B cell (primary cell): ENCODE measurements around the gene IL11. TPM values are rescaled to one million over a fixed set of nuclear protein-coding genes. Genes with fewer than 3 reads are reported as not detected.
"Not testable (repeated sequence)": the region's sequence is repeated elsewhere in the genome, so short reads cannot be mapped to it uniquely, and the experiment has no call there.

Source experiments
- ATAC-seq: fragments of 200-7000 bp; cut with Tn5 transposase; one replicate; pipeline ENCODE4 v1.10.0; 2021; ENCODE audit warnings: low read depth, mild to moderate bottlenecking, moderate number of reproducible peaks, moderate library complexity
- CTCF ChIA-PET: fragments of 350-600 bp; sonication (Branson Sonifier 250); formaldehyde crosslinking; loops from one replicate; lab custom pipeline; 2021; ENCODE audit warnings: antibody characterized with exemption, inconsistent platforms; lab: Charles Lee
- POLR2A ChIA-PET: fragments of 350-600 bp; sonication (Branson Sonifier 250); formaldehyde crosslinking; loops from one replicate; lab custom pipeline; 2021; ENCODE audit warnings: antibody characterized with exemption; lab: Charles Lee
- DNase-seq: peaks from one replicate; pipeline ENCODE4 v3.0.0; 2013
- H2AFZ ChIP-seq: 2 replicates; pipeline ENCODE4 v1.6.1; 2012; ENCODE audit warnings: mild to moderate bottlenecking, low read depth, low read length; ENCODE audit not compliant: insufficient read depth, poor library complexity, severe bottlenecking
- H3K27ac ChIP-seq, 2 donors: 1 replicate in 1 of 2; 2 replicates in 1 of 2; pipeline ENCODE4 v1.5.1; 2012 to 2013; ENCODE audit warnings: low read length in 2 of 2, mild to moderate bottlenecking in 2 of 2, moderate library complexity in 1 of 2
- H3K27me3 ChIP-seq, 4 experiments: fragments of 200-600 bp in 1 of 4; sonication (generic) in 1 of 4; replicated peaks in 1 of 4; 1 replicate in 2 of 4; 2 replicates in 2 of 4; pipeline versions ENCODE4 v1.6.1 to v1.7.0; 2013 to 2016; ENCODE audit warnings: low read length in 3 of 4, mild to moderate bottlenecking in 2 of 4, mixed read lengths in 1 of 4, moderate library complexity in 1 of 4; ENCODE audit not compliant: insufficient read depth in 4 of 4, control insufficient read depth in 3 of 4; ENCODE audit errors: control extremely low read depth in 1 of 4
- H3K36me3 ChIP-seq, 2 experiments: replicated peaks in 1 of 2; 1 replicate in 1 of 2; 2 replicates in 1 of 2; pipeline versions ENCODE4 v1.6.1 to v1.7.1; 2013; ENCODE audit warnings: low read length in 1 of 2; ENCODE audit not compliant: insufficient read depth in 2 of 2, control insufficient read depth in 1 of 2; ENCODE audit errors: control extremely low read depth in 1 of 2, extremely low read depth in 1 of 2
- H3K4me1 ChIP-seq, 2 donors: fragments of 200-600 bp in 1 of 2; sonication (generic) in 1 of 2; 1 replicate in 1 of 2; 2 replicates in 1 of 2; pipeline versions ENCODE4 v1.5.1 to v1.6.1; 2013 to 2017; ENCODE audit warnings: low read length in 2 of 2; ENCODE audit not compliant: control insufficient read depth in 2 of 2, insufficient read depth in 2 of 2
- H3K4me2 ChIP-seq: replicated peaks from 2 replicates; pipeline ENCODE3; 2012; ENCODE audit warnings: mild to moderate bottlenecking, low read depth, low read length; ENCODE audit not compliant: poor library complexity, severe bottlenecking
- H3K4me3 ChIP-seq, 5 experiments: fragments of 200-600 bp in 1 of 5; sonication (generic) in 1 of 5; 1 replicate in 3 of 5; 2 replicates in 2 of 5; pipeline versions ENCODE4 v1.5.1 to v1.7.0; 2011 to 2016; ENCODE audit warnings: low read length in 4 of 5, mild to moderate bottlenecking in 4 of 5, low read depth in 2 of 5, control low read depth in 1 of 5, moderate library complexity in 1 of 5; ENCODE audit not compliant: insufficient read depth in 1 of 5; ENCODE audit errors: control extremely low read depth in 1 of 5, extremely low read depth in 1 of 5
- H3K79me2 ChIP-seq: fragments of 200-600 bp; sonication (generic); one replicate; pipeline ENCODE4 v1.6.0; 2016; ENCODE audit warnings: low read length; ENCODE audit not compliant: control insufficient read depth, insufficient read depth
- H3K9ac ChIP-seq: fragments of 200-600 bp; sonication (generic); 2 replicates; pipeline ENCODE4 v1.6.1; 2017; ENCODE audit warnings: mild to moderate bottlenecking, low read length, moderate library complexity
- H3K9me3 ChIP-seq, 3 donors: one replicate each; pipeline versions ENCODE4 v1.6.1 to v1.7.1; 2013; ENCODE audit warnings: low read length in 2 of 3; ENCODE audit not compliant: control insufficient read depth in 2 of 3, insufficient read depth in 1 of 3; ENCODE audit errors: control extremely low read depth in 1 of 3
- H4K20me1 ChIP-seq: 2 replicates; pipeline ENCODE4 v1.6.0; 2012; ENCODE audit warnings: mild to moderate bottlenecking, low read length; ENCODE audit not compliant: insufficient read depth, control insufficient read depth, poor library complexity, severe bottlenecking
- H3K27ac Mint-ChIP-seq: one replicate; pipeline ENCODE4 v1.8.0; 2021; ENCODE audit warnings: mixed read lengths
- H3K27me3 Mint-ChIP-seq: one replicate; pipeline ENCODE4 v1.8.0; 2021; ENCODE audit warnings: mixed read lengths
- H3K4me1 Mint-ChIP-seq: one replicate; pipeline ENCODE4 v1.8.0; 2021; ENCODE audit warnings: mixed read lengths
- H3K4me3 Mint-ChIP-seq: one replicate; pipeline ENCODE4 v1.8.0; 2021; ENCODE audit warnings: mixed read lengths
- H3K9me3 Mint-ChIP-seq: one replicate; pipeline ENCODE4 v1.8.0; 2022; ENCODE audit warnings: mixed read lengths; ENCODE audit not compliant: insufficient read depth
- EZH2 ChIP-seq: IDR thresholded peaks from 2 replicates; pipeline ENCODE4 v1.6.1; 2012; ENCODE audit warnings: borderline replicate concordance, low read depth, mild to moderate bottlenecking, moderate library complexity, low read length; ENCODE audit not compliant: insufficient read depth, poor library complexity, severe bottlenecking
- WGBS: methylation state at CpG from one replicate; pipeline ENCODE4 v1.1.5; 2013; ENCODE audit warnings: missing lambda C conversion rate; ENCODE audit not compliant: insufficient coverage; 5-methylcytosine and 5-hydroxymethylcytosine counted together
- intact Hi-C: fragments of 100-400 bp; cut with micrococcal nuclease; formaldehyde crosslinking; loops from one replicate; pipeline ENCODE4 v1.10.0; 2022
- polyA plus RNA-seq: library from polyadenylated mRNA; depleted of rRNA; stranded (reverse); fragments of >200 nt; gene quantifications from 2 replicates; pipeline ENCODE4 v1.2.3, GENCODE V29; 2012
- total RNA-seq, 2 donors: library from RNA; stranded (reverse); fragments of 120-200 nt in 1 of 2; gene quantifications; 1 replicate in 1 of 2; 2 replicates in 1 of 2; pipeline versions ENCODE4 v1.2.3 to v1.2.4, GENCODE V29; 2013 to 2022
- TF ChIP-seq, protein P1 (sequence below): fragments of 200-600 bp; IDR thresholded peaks from one replicate; pipeline ENCODE4 v1.8.0; 2022; ENCODE audit warnings: antibody characterized with exemption, mild to moderate bottlenecking

The IL11 gene
- total and polyA plus RNA-seq, 2 donors (not counting 1 experiment from before 2014, with no cell fraction given) = not detected

DNA sequence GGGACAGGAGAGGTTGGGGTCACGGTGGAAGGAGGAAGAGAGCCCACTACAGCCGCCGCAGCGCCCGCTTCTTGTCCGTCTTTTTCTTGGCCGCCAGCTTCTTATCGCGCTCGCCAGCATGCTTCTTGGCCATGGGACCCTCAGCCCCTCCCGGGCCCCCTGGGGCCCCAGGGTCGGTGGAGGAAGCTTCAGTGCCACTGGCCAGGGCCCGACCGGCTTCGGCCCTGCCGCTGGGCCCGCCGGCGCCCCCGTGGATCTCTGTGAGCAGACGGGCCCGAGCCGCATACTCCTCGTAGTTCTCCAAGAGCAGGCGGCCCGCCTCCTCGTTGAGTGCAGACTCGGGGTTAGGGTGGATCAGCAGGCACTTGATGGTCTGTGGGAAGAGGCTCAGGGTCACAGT lies 31.1 kb upstream of the IL11 start:
- H3K4me2 ChIP-seq = not testable (repeated sequence)

DNA sequence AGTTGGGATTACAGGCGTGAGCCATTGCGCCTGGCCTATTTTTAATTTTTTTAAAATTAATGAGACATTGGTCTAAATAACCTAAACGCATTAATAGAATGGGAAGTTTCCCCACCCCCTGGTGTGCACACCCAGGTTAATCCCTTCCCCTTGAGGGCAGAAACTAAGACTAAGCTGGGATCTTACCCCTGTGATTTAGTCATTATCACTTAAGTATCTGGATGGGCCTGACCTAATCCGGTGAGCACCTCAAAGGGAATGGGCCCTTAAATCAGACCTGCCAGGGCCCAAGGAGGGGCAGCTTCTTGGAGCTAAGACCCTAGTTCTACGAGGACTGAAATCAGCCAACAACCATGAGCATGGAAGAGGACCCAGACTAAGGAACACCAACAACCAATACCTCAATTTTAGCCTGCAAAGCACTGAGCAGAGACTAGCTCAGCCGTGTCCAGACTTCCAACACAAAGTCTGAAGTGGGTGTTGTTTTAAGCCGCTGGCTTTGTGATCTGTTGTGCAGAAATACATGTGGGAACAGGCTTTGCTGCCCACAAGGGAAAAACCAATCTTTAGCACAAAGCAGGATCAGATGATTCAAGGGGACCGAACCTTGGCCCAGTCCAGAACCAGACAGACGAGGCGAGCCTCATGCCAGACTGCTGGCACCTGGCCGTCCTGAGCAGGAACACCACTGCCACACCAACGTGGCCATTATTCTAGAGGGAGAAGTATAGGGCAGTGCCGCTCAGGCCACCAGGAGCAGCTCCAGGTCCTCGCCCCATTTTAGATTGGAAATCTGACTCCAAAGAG lies 30.2 kb upstream of the IL11 start:
- peaks cover 0 to 45% of the 10 kb centered on the region in 2 experiments for H3K36me3 ChIP-seq
- no peak overlapping the region for H2AFZ ChIP-seq
- CTCF ChIA-PET = interaction anchor here (1.0 to 1.3 kb wide), 2 partner anchors 103 to 259 kb away, joined by 3 read pairs; no protein-coding TSS in a partner anchor
- H4K20me1 ChIP-seq = peaks cover 6% of the 10 kb centered on the region
- peaks cover 7% of the 10 kb centered on the region for H3K79me2 ChIP-seq
- Mint-ChIP-seq H3K27me3 (no peaks in the 10 kb centered on the region), H3K9me3 (no peaks in the 10 kb centered on the region), H3K4me1 (peaks cover 4% of the 10 kb centered on the region), H3K27ac (no peak overlapping the region), H3K4me3 (no peak overlapping the region)
- 90% methylated on average over 10 of the region's 14 CpGs for WGBS
- POLR2A ChIA-PET = interaction anchor here (1.4 kb wide), 1 partner anchor 16 kb away, joined by 3 read pairs; the partner anchor contains the start of gene TMEM238
- DNase-seq = peak; percentile 14
- H3K9me3 ChIP-seq = no peaks in the 10 kb centered on the region
- H3K9ac ChIP-seq = no peak overlapping the region
- TF ChIP-seq, protein P1, sequence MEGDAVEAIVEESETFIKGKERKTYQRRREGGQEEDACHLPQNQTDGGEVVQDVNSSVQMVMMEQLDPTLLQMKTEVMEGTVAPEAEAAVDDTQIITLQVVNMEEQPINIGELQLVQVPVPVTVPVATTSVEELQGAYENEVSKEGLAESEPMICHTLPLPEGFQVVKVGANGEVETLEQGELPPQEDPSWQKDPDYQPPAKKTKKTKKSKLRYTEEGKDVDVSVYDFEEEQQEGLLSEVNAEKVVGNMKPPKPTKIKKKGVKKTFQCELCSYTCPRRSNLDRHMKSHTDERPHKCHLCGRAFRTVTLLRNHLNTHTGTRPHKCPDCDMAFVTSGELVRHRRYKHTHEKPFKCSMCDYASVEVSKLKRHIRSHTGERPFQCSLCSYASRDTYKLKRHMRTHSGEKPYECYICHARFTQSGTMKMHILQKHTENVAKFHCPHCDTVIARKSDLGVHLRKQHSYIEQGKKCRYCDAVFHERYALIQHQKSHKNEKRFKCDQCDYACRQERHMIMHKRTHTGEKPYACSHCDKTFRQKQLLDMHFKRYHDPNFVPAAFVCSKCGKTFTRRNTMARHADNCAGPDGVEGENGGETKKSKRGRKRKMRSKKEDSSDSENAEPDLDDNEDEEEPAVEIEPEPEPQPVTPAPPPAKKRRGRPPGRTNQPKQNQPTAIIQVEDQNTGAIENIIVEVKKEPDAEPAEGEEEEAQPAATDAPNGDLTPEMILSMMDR = no peak
- TF ChIP-seq EZH2 = no peak
- no peaks in the 10 kb centered on the region for H3K27me3 ChIP-seq
- no peak overlapping the region for H3K27ac ChIP-seq
- H3K4me2 ChIP-seq = no peak overlapping the region
- ATAC-seq = no peak
- intact Hi-C loops = no loop called here
- H3K4me3 ChIP-seq = no peak overlapping the region
- H3K4me1 ChIP-seq = peaks cover 0 to 1% of the 10 kb centered on the region in 2 donors

More for the DNA sequence above, 31.1 kb upstream of the IL11 start:
- H3K27me3 ChIP-seq, intact Hi-C loops, H3K9ac ChIP-seq, H3K4me3 ChIP-seq, H3K27ac Mint-ChIP-seq, H3K27me3 Mint-ChIP-seq, H3K9me3 Mint-ChIP-seq, CTCF ChIA-PET, DNase-seq, H2AFZ ChIP-seq, H3K27ac ChIP-seq, H3K4me3 Mint-ChIP-seq, H3K9me3 ChIP-seq, POLR2A ChIA-PET, ATAC-seq: not testable (repeated sequence)
- Histone ChIP-seq H3K36me3 (peaks cover 0 to 54% of the 10 kb centered on the region in 2 experiments), H3K4me1 (peaks cover 1 to 10% of the 10 kb centered on the region in 2 donors), H4K20me1 (peaks cover 11% of the 10 kb centered on the region), H3K79me2 (peaks cover 16% of the 10 kb centered on the region)
- H3K4me1 Mint-ChIP-seq = peaks cover 13% of the 10 kb centered on the region
- 92% methylated on average over 2 of the region's 28 CpGs for WGBS
